SU-DHL-6 (cell line): ENCODE results near the gene DUSP6.

Experiments
- H2AFZ ChIP-seq: fragments of 200-600 bp; sonication (generic); 2 replicates; pipeline ENCODE4 v1.6.1; 2014; ENCODE audit warnings: low read depth, mild to moderate bottlenecking, moderate library complexity, mixed read lengths, antibody characterized with exemption, low read length; ENCODE audit not compliant: severe bottlenecking
- H3F3A ChIP-seq: fragments of 200-600 bp; shearing (Covaris generic); 2 replicates; pipeline ENCODE4 v1.6.0; 2016; ENCODE audit warnings: antibody characterized with exemption, mild to moderate bottlenecking; ENCODE audit not compliant: insufficient read depth
- H3K27ac ChIP-seq: fragments of 200-600 bp; sonication (generic); 2 replicates; pipeline ENCODE4 v1.5.1; 2016; ENCODE audit warnings: low read depth, mild to moderate bottlenecking, low read length, moderate library complexity, mixed read lengths
- H3K27me3 ChIP-seq: fragments of 200-600 bp; sonication (generic), shearing (Covaris generic); 2 replicates; pipeline ENCODE4 v1.6.0; 2014; ENCODE audit warnings: mild to moderate bottlenecking, low read length
- H3K36me3 ChIP-seq: fragments of 200-600 bp; sonication (generic); 2 replicates; pipeline ENCODE4 v1.6.1; 2014; ENCODE audit warnings: mild to moderate bottlenecking, low read length, mixed read lengths
- H3K4me2 ChIP-seq: fragments of 300-600, 200-600 bp; shearing (Covaris generic), sonication (generic); 2 replicates; pipeline ENCODE4 v1.6.0; 2014; ENCODE audit warnings: low read length, low read depth, mild to moderate bottlenecking; ENCODE audit not compliant: poor library complexity, severe bottlenecking
- H3K4me3 ChIP-seq: fragments of 200-600 bp; sonication (generic); 2 replicates; pipeline ENCODE4 v1.5.1; 2014; ENCODE audit warnings: antibody characterized with exemption, low read length, mild to moderate bottlenecking, mixed read lengths; ENCODE audit not compliant: insufficient read depth, poor library complexity, severe bottlenecking
- H3K79me2 ChIP-seq: fragments of 200-600 bp; sonication (generic); 2 replicates; pipeline ENCODE4 v1.6.1; 2014; ENCODE audit warnings: mild to moderate bottlenecking, low read length, moderate library complexity; ENCODE audit not compliant: insufficient read depth
- H3K9ac ChIP-seq: fragments of 200-600 bp; sonication (generic); 2 replicates; pipeline ENCODE4 v1.7.0; 2014; ENCODE audit warnings: mild to moderate bottlenecking, low read length
- H3K9me2 ChIP-seq: fragments of 200-600 bp; sonication (generic); replicated peaks from 2 replicates; pipeline ENCODE4 v1.6.1; 2014; ENCODE audit warnings: low read length; ENCODE audit not compliant: insufficient read depth
- H3K9me3 ChIP-seq: fragments of 200-600 bp; sonication (generic); 2 replicates; pipeline ENCODE4 v1.6.1; 2014; ENCODE audit warnings: low read length, mixed read lengths; ENCODE audit not compliant: insufficient read depth
- H4K20me1 ChIP-seq: fragments of 200-600 bp; sonication (generic); 2 replicates; pipeline ENCODE4 v1.6.1; 2014; ENCODE audit warnings: low read depth, mild to moderate bottlenecking, antibody characterized with exemption, low read length, moderate library complexity, mixed read lengths
- CTCF ChIP-seq: fragments of 200-600 bp; sonication (generic); IDR thresholded peaks from one replicate; pipeline ENCODE4 v1.5.1; 2017; ENCODE audit warnings: antibody characterized with exemption, mild to moderate bottlenecking, low read length, moderate library complexity; ENCODE audit not compliant: insufficient read depth, poor library complexity, severe bottlenecking
- EZH2phosphoT487 ChIP-seq: fragments of 200-600 bp; sonication (generic), shearing (Covaris generic); conservative IDR thresholded peaks from 2 replicates; pipeline ENCODE4 v1.6.1; 2018; ENCODE audit warnings: mild to moderate bottlenecking, antibody characterized with exemption, low read length, moderate library complexity, mixed read lengths

DUSP6 gene

GRCh38 chr12:89383235-89384049, 31.1 kb upstream of the DUSP6 start:
- H3K27ac ChIP-seq, result no peak overlapping the region
- H3K27me3 ChIP-seq, result no peaks in the 10 kb centered on the region
- H4K20me1 ChIP-seq, result no peaks in the 10 kb centered on the region
- no peaks in the 10 kb centered on the region for H3K36me3 ChIP-seq
- H3K79me2 ChIP-seq, result no peaks in the 10 kb centered on the region
- H3K4me2 ChIP-seq, result no peak overlapping the region
- H3K9ac ChIP-seq, result no peak overlapping the region
- H3F3A ChIP-seq, result no peaks in the 10 kb centered on the region
- TF ChIP-seq CTCF (no peak), EZH2phosphoT487 (no peak)
- H3K9me3 ChIP-seq, result no peaks in the 10 kb centered on the region
- no peaks in the 10 kb centered on the region for H3K9me2 ChIP-seq
- no peak overlapping the region for H2AFZ ChIP-seq
- H3K4me3 ChIP-seq, result no peak overlapping the region

- Histone ChIP-seq H2AFZ (no peak overlapping the region), H3K27me3 (no peaks in the 10 kb centered on the region), H3K36me3 (no peaks in the 10 kb centered on the region), H3K9me3 (no peaks in the 10 kb centered on the region), H3K4me3 (no peak overlapping the region), H3K4me2 (no peak overlapping the region), H3K9ac (no peak overlapping the region), H3K79me2 (no peaks in the 10 kb centered on the region), H4K20me1 (no peaks in the 10 kb centered on the region), H3F3A (no peaks in the 10 kb centered on the region), H3K27ac (no peak overlapping the region), H3K9me2 (no peaks in the 10 kb centered on the region)
- TF ChIP-seq EZH2phosphoT487 (no peak), CTCF (no peak)
Measured at GRCh38 chr12:89382328-89382727, 30.0 kb upstream of the DUSP6 start.

- Histone ChIP-seq H3K4me3 (no peak overlapping the region), H3K79me2 (no peaks in the 10 kb centered on the region), H4K20me1 (no peaks in the 10 kb centered on the region), H3K4me2 (no peak overlapping the region), H3K9ac (no peak overlapping the region), H3F3A (no peaks in the 10 kb centered on the region), H3K27ac (no peak overlapping the region), H3K9me2 (no peaks in the 10 kb centered on the region), H3K36me3 (no peaks in the 10 kb centered on the region), H3K27me3 (no peaks in the 10 kb centered on the region), H2AFZ (no peak overlapping the region), H3K9me3 (no peaks in the 10 kb centered on the region)
- TF ChIP-seq EZH2phosphoT487 (no peak), CTCF (no peak)
Measured at GRCh38 chr12:89379839-89380467, 27.7 kb upstream of the DUSP6 start.
